NCI-H128 (cell line): ENCODE measurements around the gene TRAPPC10.

Experiments
- DNase-seq: peaks from one replicate; lab custom pipeline; 2025; ENCODE audit not compliant: unreplicated experiment; lab: John Stamatoyannopoulos, UW

TRAPPC10 gene, protein sequence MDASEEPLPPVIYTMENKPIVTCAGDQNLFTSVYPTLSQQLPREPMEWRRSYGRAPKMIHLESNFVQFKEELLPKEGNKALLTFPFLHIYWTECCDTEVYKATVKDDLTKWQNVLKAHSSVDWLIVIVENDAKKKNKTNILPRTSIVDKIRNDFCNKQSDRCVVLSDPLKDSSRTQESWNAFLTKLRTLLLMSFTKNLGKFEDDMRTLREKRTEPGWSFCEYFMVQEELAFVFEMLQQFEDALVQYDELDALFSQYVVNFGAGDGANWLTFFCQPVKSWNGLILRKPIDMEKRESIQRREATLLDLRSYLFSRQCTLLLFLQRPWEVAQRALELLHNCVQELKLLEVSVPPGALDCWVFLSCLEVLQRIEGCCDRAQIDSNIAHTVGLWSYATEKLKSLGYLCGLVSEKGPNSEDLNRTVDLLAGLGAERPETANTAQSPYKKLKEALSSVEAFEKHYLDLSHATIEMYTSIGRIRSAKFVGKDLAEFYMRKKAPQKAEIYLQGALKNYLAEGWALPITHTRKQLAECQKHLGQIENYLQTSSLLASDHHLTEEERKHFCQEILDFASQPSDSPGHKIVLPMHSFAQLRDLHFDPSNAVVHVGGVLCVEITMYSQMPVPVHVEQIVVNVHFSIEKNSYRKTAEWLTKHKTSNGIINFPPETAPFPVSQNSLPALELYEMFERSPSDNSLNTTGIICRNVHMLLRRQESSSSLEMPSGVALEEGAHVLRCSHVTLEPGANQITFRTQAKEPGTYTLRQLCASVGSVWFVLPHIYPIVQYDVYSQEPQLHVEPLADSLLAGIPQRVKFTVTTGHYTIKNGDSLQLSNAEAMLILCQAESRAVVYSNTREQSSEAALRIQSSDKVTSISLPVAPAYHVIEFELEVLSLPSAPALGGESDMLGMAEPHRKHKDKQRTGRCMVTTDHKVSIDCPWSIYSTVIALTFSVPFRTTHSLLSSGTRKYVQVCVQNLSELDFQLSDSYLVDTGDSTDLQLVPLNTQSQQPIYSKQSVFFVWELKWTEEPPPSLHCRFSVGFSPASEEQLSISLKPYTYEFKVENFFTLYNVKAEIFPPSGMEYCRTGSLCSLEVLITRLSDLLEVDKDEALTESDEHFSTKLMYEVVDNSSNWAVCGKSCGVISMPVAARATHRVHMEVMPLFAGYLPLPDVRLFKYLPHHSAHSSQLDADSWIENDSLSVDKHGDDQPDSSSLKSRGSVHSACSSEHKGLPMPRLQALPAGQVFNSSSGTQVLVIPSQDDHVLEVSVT

DNA sequence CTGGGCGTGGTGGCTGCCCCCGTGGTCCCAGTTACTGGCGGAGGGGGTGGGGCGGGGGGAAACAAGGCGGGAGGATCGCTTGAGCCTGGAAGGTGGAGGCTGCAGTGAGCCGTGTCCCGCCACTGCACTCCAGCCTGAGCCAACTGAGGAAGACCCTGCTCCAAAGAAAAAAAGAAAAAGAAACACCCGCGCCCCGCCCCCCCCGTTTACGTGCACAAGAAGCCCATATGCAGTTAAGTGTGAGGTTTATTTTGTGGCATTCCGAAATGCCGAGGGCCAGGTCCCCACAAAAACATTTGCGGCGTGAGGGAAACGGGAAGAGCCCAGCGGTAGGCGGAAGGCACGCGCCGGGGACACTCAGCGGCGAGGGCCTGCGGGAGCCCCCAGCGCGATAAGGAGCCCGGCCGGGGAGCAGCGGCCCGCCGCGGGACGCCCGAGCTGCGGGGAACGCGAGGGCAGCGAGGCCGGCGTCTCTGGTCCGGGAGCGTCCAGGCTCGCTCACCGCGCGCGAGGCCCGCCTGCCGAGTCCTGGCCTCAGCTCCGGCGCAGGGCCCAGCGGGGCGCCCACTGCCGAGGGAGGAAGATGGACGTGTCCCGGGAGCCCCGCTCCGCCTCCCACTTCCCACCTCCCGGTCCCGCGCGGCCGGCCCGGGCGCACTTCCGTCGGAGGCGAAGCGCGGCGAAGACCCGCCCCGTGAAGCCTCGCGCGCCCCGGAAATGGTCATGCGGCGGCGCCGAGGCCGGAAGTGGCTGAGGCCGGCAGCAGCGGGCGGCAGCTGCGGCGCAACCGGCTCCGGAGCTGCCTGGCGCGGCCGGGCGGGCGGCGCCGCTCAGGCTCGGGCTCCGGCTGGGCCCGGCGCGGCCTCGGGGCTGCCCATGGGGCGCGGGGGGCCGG lies at the start of gene TRAPPC10:
TSS of gene TRAPPC10 (plus strand) at position 731 of the 895 bp plus-strand sequence. CDS start 185 bp downstream, outside the sequence.
- DNase-seq = peak; percentile 61

DNA sequence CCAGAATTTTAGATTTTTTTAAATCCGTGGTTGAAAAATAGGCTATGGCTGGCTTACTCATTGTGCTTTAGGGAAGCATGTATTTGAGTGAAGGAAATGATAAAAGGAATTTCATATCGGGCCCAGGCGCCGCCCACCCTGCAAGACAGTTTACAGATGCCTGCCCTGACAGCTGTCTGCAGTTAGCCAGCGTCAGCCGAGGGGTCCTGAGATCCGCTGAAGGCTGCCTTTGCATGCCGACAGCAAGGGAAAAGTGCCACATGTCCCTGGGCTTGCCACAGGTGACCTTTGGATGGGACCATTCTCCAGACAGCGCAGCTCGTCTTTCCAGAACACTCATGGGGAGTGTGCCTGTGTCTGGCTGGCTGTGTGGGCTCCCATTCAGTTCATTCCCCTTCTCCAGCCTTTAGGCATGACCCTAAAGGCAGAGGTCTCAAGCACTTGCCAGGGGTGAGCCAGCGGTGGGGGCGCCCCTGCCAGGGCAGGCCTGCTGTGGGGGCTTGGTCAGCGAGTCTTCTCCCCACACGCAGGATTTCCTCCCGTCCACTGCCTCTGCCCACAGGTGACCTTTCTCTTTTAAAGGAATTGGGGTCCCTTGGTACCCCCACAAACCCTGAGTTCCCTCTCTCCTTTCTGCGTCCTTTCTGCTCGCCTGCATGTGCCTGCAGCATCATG lies 46.1 kb upstream of the TRAPPC10 start:
- DNase-seq = no peak

DNA sequence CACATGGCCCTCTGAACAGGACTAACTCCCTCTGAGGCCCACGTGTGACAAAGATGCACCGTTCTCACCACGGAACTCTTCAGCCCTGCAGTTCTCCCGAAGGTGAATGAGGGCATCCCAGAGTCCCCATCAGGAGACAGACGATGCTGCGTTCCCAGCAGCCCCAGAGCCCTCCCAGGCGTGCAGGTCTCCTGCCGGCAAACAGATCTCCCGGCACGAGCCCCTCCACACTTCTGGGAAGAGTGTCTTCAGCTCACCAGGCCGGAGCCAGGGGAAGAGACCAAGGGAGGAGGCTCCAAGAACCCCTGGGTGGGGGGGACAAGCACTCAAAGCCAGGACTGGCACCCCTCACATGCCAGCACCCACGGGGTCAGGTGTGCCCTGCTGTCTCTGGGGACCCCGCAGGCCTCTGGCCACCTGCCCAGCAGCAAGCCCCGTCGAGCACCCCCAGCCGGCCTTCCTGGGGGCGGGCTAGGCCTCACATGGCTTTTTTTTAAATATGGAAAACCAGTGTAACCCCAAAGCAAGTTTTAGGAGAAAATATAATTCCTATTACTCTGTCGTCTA lies 45.1 kb upstream of the TRAPPC10 start:
- DNase-seq = no peak

DNA sequence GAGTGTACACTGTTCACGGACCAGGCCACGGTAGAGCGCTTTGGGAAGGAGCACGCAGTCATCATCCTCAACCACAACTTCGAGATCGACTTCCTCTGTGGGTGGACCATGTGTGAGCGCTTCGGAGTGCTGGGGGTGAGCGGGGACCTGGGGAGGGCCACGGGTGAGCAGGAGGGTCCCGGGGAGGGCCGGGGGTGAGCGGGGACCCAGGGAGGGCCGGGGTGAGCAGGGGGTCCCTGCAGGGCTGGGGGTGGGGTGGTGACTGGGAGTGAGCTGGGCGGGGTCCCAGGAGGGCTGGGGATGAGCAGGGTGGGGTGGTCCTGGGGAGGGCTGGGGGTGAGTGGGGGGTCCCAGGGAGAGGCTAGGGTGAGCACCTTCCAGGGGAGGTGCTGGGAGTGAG lies 44.1 kb upstream of the TRAPPC10 start:
- no peak for DNase-seq

DNA sequence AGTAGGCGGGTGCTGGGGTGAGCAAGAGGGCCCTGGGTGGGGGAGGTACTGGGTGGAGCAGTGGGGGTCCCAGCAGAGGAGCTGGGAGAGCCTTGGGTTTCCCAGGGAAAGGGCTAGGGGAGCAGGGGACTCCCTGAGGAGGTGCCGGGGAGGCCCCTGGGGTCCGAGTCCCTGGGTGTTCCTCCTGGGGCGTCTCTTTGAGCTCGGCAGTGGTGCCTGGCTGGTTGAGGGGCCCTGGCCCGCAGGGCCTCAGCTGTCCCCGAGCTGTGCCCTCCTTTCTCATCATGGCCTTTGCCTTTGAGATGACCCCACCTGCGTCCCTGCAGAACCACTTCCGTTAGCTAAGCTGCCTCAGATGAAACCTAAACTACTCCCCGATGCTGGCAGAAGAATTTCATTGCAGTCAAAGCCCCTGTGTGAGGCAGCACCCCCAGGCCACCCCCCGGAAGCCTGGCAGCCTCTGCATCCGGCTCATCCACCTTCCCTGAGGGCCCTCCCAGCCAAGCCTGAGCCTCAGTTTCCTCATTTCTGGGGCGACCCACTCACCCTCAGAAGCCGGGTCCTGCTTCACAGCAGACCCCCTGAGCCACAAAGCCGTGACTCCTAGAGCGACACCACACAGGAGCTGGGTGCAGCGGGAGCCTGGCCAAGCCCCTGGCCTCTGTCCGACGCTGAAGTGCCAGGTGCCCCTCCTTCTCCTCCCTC lies 43.5 kb upstream of the TRAPPC10 start:
- DNase-seq = no peak

DNA sequence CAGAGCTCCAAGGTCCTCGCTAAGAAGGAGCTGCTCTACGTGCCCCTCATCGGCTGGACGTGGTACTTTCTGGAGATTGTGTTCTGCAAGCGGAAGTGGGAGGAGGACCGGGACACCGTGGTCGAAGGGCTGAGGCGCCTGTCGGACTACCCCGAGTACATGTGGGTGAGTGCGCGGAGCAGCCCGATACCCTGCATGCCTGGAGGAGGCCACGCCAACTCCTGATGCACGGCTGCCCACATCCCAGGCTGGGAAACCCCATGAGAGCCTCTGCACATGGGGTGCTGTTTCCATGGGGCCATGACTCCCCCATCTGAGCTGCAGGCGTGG lies 43.0 kb upstream of the TRAPPC10 start:
- DNase-seq = no peak

DNA sequence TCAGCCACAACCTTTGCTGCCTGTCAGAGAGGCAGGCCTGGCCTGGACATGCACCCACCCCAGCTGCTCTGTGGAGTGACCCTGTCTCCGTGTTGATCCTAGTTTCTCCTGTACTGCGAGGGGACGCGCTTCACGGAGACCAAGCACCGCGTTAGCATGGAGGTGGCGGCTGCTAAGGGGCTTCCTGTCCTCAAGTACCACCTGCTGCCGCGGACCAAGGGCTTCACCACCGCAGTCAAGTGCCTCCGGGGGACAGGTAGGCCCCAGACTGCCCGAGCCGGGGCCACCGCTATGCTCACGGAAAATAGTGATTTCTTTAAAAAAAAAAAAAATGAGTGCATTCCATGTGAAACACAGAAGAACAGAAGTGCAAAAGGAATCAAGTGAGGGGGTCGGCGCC lies 41.6 kb upstream of the TRAPPC10 start:
- DNase-seq = no peak

DNA sequence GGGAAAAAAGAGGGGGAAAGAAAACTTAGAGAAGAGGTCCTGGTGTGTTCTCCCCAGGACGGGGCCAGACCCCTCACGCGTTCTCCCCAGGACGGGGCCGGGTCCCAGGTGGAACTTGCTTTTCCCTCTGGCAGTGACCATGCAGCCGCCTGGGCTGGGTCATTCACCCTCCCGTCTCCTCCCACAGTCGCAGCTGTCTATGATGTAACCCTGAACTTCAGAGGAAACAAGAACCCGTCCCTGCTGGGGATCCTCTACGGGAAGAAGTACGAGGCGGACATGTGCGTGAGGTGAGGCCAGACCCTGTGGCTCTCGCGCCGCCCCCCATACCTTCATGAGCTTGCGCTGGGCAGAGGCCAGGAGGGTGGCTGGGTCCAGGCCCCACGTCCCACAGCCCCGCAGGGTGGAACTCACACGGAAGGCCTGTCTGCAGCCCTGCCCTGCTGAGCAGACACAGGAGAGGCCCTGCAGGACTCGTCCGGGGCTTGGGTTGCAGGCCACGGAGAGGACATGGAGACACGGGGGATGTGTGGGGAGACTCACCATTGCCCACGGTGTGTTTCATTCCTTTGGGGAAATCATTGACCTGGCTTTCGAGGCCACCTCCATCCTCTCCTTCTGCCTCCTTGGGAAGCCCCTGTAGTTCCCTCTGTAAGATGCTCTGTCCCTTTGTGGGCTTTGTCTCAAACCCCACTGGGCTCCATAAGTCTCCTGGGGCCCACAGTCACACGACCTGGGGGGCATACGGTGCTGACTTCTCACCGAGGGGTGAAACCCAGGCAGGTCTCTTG lies 40.7 kb upstream of the TRAPPC10 start:
- DNase-seq = no peak

DNA sequence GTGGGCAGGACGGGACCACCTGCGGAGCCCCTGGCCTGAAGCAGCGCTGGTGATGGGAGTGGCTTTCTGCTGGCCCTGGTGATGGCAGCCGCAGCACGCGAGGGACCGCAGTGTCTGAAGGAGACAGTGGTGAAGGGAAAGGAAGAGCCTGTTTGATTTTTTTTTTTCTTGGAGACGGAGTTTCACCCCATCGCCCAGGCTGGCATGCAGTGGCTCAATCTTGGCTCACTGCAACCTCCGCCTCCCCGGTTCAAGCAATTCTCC lies 40.2 kb upstream of the TRAPPC10 start:
- DNase-seq = no peak

DNA sequence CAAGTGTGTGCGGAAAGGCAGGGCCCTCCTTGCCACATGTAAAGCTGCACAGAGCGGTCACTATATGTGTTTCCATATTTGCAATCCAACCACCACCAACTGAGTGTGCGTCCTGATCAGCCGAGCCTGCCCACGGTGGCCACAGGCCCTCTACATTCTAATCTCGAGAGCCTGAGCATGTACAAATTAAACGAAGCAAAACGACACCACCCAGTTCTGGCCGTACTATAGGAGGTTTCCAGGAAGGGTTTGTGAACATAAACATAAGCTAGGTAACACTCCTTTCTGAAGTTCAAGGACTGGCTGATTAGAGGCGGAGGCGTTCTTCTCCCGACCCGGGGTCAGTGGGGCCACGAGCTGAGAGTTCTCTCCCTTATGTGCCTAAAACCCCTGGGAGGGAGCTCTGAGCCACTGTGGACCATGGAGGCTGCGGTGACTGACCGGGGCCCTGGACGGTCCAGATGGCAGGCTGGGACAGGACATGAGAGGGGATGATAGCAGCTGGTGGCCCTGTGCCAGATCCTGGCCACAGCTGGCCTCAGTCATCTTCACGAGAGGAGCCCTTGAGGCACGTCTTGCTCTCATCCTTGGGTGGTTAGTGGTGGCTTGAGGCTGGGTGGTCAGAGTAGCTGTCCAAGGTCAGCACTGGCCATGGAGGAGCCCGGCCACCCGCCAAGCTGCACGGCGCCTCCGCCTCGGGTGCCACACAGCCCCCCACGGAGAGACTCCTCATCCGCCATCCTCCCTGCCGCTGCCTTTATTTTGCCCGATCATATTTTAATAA lies 39.1 kb upstream of the TRAPPC10 start:
- DNase-seq = no peak

DNA sequence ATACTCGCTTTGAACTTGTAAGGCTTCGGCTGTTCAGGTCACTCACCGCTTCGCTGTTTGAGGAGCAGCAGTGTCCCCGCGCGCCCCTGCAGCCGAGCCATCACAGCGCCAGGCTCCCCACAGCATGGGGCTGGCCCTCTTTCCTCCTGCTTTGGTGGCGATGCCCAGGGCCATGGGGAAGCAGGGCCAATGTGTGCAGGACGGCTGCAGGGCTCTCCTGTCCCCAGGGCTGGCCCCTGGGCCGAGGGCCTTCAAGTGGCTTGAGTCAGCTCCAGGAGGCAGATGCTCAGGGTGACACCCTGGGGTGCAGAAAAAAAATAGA lies 38.5 kb upstream of the TRAPPC10 start:
- no peak for DNase-seq

DNA sequence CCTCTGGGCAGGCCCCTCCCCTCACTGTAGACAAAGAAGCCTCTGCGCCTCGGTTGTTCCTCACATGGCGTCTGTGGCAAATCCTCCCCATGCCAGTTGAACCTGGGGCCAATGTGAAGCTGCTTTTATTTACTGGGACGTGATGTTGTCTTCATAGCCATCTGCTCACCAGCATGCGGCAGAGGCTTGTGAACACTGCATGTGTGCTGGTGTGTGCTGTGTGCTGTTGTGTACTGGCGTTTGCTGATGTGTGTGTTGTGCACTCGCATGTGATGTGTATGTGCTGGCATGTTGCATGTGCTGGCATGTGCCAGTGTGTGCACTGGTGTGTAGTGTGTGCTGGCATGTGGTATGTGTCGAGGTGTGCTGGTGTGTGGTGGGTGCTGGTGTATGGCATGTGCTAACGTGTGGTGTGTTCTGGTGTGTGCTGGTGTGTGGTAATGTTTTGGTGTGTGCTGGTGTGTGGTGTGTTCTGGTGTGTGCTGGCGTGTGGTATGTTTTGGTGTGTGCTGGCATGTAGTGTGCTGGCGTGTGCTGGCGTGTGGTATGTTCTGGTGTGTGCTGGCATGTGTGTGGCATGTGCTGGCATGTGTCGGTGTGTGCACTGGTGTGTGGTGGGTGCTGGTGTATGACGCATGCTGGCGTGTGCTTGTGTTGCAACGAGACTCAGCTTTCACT lies 37.2 kb upstream of the TRAPPC10 start:
- no peak for DNase-seq

DNA sequence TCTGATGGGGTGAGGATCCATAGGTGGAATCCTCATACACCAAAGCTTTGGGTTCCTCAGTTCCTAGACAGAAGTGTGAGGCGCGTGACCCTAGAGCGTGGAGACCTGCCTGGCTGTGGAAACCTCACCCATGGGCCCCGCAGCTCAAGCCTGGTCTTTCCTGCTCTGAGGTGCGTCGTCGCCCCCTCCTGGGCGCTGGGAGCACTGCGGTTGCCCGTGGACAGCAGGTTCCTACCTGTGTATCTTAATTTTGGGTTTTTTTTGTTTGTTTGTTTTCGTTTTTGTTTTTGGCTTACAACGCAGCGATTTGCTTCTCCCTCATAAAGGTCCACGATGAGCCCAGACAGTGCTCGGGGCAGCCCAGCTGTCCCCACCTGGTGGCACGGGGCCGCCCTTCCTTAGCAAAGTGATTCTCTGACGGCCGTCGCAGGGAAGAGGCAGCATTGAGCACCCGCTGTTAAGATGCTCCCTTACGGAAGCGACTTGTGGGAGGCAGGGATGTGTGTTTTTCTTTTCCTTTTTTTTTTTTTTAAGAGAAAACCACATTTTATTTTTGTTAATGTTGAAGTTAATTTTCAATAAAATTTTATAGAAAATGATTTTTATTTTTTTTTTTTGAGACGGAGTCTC lies 36.5 kb upstream of the TRAPPC10 start:
- DNase-seq = no peak

DNA sequence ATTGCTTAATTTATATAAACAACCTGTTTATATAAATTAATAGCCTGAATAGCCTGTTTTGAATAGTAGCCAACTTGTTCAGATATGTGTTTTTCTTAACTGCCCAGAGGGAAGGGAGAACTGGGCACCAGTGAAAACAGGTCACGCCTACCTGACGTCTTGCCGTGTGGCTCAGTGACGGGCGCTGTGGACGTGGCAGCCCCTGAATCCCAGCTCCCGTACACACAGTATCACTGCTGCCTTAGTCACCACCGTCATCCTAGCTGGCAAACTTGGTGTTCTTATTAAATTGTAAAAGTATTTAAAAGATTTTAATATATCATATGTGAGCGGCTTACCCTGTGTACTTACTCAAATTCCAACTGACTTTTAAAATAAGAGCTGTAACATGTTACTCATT lies 35.4 kb upstream of the TRAPPC10 start:
- DNase-seq = no peak

DNA sequence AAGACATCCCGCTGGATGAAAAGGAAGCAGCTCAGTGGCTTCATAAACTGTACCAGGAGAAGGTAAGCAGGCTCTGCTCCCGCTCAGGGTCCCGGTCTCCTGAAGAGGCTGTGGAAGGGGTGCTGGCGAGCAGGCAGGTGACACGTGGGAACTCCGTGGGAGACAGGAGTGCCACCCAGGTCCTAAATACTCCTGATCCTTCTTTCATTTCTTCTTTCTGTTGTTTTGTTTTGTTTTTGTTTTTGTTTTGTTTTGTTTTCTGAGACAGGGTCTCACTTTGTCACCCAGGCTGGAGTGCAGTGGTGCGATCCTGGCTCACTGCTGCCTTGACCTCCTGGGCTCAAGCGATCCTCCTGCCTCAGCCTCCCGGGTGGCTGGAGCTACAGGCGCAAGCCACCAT lies 34.0 kb upstream of the TRAPPC10 start:
- DNase-seq = no peak

DNA sequence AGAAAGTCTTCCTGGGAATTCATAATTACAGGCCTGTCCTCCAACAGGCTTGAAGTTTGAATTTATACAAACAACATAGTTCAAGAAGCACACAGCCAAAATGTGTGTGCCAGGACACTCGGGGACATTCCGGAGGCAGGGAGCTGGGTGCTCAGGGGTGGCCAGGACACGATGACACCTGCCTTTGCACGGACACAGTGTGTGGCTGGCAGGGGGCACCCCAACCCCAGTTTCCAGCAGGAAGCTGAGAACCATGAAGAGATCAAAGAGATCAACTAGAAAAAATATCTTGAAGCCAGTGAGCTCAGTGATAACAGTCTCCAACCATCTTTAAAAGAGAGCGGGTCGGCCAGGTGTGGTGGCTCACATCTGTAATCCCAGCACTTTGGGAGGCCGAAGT lies 32.5 kb upstream of the TRAPPC10 start:
- no peak for DNase-seq
